ENCODE results near the gene RNF224. TPM values are rescaled to one million over a fixed set of nuclear protein-coding genes. Genes with fewer than 3 reads are reported as not detected.

RNF224 gene
- total RNA-seq, 1 experiment from 2014 or later: 1.2 TPM

GRCh38 chr9:137226338-137227053, 806 bp upstream of the RNF224 start:
- H3K9me3 ChIP-seq (ENCODE audit: low read length): no peaks in the 10 kb centered on the region
- no peaks in the 10 kb centered on the region for H3K9me2 ChIP-seq (replicated peaks; ENCODE audit: low read length)
- H3K36me3 ChIP-seq (ENCODE audit: low read depth, low read length): no peaks in the 10 kb centered on the region
- no peak overlapping the region for H2AFZ ChIP-seq (ENCODE audit: low read length)
- no peaks in the 10 kb centered on the region for H3K27me3 ChIP-seq (ENCODE audit: low read length)
- intact Hi-C loops (cut with micrococcal nuclease): loop anchor here (5.0 kb wide), 2 partner anchors 39 to 109 kb away; partner anchors contain the start of genes ANAPC2 and SSNA1
- peak overlapping the region; percentile 59 for H3K4me3 ChIP-seq (ENCODE audit: low read length)
- H3F3A ChIP-seq (ENCODE audit: low read length, unreplicated experiment): peaks cover 2% of the 10 kb centered on the region
- POLR2A ChIA-PET (ENCODE audit: unreplicated experiment): interaction anchor here (1.2 kb wide), 1 partner anchor 14 kb away, joined by 4 read pairs; no protein-coding TSS in a partner anchor
- H3K79me2 ChIP-seq (ENCODE audit: low read length): peaks cover 19% of the 10 kb centered on the region
- TF ChIP-seq EZH2phosphoT487 (IDR thresholded peaks at IDR 0.05; ENCODE audit: borderline replicate concordance, low read length) (no peak), CTCF (conservative IDR thresholded peaks at IDR 0.05; ENCODE audit: low read depth, low read length) (no peak), EZH2 (IDR thresholded peaks at IDR 0.05; ENCODE audit: low read length, unreplicated experiment) (no peak)
- CTCF ChIA-PET: interaction anchor here (0.6 to 1.1 kb wide), 3 partner anchors 36 to 639 kb away, joined by 3 to 5 read pairs (median 4); partner anchors contain the start of genes ANAPC2 and SSNA1
- BruUV-seq (replicated peaks): TSS peak; percentile 36
- H3K4me2 ChIP-seq (ENCODE audit: low read length): peak overlapping the region; percentile 88
- no peaks in the 10 kb centered on the region for H4K20me1 ChIP-seq (ENCODE audit: low read length)
- H3K27ac ChIP-seq (ENCODE audit: low read length): peak overlapping the region; percentile 99
- ATAC-seq: peak; percentile 61
- H3K4me1 ChIP-seq (ENCODE audit: insufficient read depth, low read length): peaks cover 40% of the 10 kb centered on the region
- DNase-seq: peak; percentile 93
- peak overlapping the region; percentile 83 for H3K9ac ChIP-seq (ENCODE audit: low read length)

- Histone ChIP-seq H3K27ac (ENCODE audit: low read length) (peak overlapping the region; percentile 99), H3F3A (ENCODE audit: low read length, unreplicated experiment) (peaks cover 2% of the 10 kb centered on the region), H3K36me3 (ENCODE audit: low read depth, low read length) (no peaks in the 10 kb centered on the region), H3K27me3 (ENCODE audit: low read length) (no peaks in the 10 kb centered on the region), H4K20me1 (ENCODE audit: low read length) (no peaks in the 10 kb centered on the region), H3K4me1 (ENCODE audit: insufficient read depth, low read length) (peaks cover 40% of the 10 kb centered on the region), H3K4me3 (ENCODE audit: low read length) (no peak overlapping the region), H2AFZ (ENCODE audit: low read length) (no peak overlapping the region), H3K9me2 (replicated peaks; ENCODE audit: low read length) (no peaks in the 10 kb centered on the region), H3K9me3 (ENCODE audit: low read length) (no peaks in the 10 kb centered on the region), H3K9ac (ENCODE audit: low read length) (no peak overlapping the region; the same call in 1 of the 2 replicates), H3K79me2 (ENCODE audit: low read length) (peaks cover 19% of the 10 kb centered on the region), H3K4me2 (ENCODE audit: low read length) (peak overlapping the region; percentile 88)
- intact Hi-C loops (cut with micrococcal nuclease): loop anchor here (5.0 kb wide), 2 partner anchors 41 to 111 kb away; partner anchors contain the start of genes ANAPC2 and SSNA1
- CTCF ChIA-PET: interaction anchor here (1.0 to 1.1 kb wide), 3 partner anchors 9 to 71 kb away, joined by 3 to 4 read pairs (median 3); no protein-coding TSS in a partner anchor
- no peak for ATAC-seq
- BruUV-seq (replicated peaks): no TSS peak
- POLR2A ChIA-PET (ENCODE audit: unreplicated experiment): interaction anchor here (1.1 kb wide), 1 partner anchor 13 kb away, joined by 4 read pairs; the partner anchor contains the start of gene TUBB4B
- DNase-seq: no peak
- TF ChIP-seq EZH2phosphoT487 (IDR thresholded peaks at IDR 0.05; ENCODE audit: borderline replicate concordance, low read length) (no peak), EZH2 (IDR thresholded peaks at IDR 0.05; ENCODE audit: low read length, unreplicated experiment) (no peak), CTCF (conservative IDR thresholded peaks at IDR 0.05; ENCODE audit: low read depth, low read length) (no peak)
These were observed 677 bp downstream of the RNF224 start for GRCh38 chr9:137227853-137228505.

Measured in PC-3 (cell line).